Activated naive CD8-positive, alpha-beta T cell (primary cell): ENCODE measurements around the gene SPATA13.
"Not testable (repeated sequence)": the region's sequence is repeated elsewhere in the genome, so short reads cannot be mapped to it uniquely, and the experiment has no call there.

Source experiments
- H3K27ac Mint-ChIP-seq: one replicate; pipeline ENCODE4 v1.8.0; 2021; ENCODE audit warnings: mixed read lengths
- H3K27me3 Mint-ChIP-seq: one replicate; pipeline ENCODE4 v1.8.0; 2021; ENCODE audit warnings: mixed read lengths
- H3K36me3 Mint-ChIP-seq: one replicate; pipeline ENCODE4 v1.8.0; 2021; ENCODE audit warnings: mixed read lengths
- H3K4me1 Mint-ChIP-seq: one replicate; pipeline ENCODE4 v1.8.0; 2021; ENCODE audit warnings: low read depth, mixed read lengths
- H3K4me3 Mint-ChIP-seq: one replicate; pipeline ENCODE4 v1.8.0; 2021; ENCODE audit warnings: mild to moderate bottlenecking, mixed read lengths
- H3K9me3 Mint-ChIP-seq: one replicate; pipeline ENCODE4 v1.8.0; 2021; ENCODE audit warnings: low read depth, mixed read lengths

The SPATA13 gene

DNA sequence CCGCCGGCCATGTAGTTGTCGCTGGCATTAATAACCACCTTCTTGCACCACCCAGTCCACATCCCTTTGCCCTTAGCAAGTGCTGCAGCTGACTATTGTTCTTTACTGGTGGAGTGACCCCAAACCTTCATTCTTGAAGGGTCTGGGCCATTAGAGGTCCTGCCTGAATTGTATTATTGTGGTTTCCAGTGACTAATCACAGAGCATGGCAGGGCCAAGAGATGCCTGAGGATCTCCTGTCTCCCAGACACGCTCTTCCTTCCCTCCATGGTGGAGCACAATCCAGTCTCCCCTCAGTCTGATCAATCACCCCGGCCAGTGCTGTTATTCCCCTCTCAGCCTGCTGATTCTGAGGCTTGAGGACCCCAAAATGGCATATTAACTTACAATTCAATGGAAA is 187.9 kb downstream of the SPATA13 start:
- no peak overlapping the region for H3K27ac Mint-ChIP-seq
- H3K27me3 Mint-ChIP-seq, result no peaks in the 10 kb centered on the region
- H3K4me1 Mint-ChIP-seq, result no peaks in the 10 kb centered on the region

DNA sequence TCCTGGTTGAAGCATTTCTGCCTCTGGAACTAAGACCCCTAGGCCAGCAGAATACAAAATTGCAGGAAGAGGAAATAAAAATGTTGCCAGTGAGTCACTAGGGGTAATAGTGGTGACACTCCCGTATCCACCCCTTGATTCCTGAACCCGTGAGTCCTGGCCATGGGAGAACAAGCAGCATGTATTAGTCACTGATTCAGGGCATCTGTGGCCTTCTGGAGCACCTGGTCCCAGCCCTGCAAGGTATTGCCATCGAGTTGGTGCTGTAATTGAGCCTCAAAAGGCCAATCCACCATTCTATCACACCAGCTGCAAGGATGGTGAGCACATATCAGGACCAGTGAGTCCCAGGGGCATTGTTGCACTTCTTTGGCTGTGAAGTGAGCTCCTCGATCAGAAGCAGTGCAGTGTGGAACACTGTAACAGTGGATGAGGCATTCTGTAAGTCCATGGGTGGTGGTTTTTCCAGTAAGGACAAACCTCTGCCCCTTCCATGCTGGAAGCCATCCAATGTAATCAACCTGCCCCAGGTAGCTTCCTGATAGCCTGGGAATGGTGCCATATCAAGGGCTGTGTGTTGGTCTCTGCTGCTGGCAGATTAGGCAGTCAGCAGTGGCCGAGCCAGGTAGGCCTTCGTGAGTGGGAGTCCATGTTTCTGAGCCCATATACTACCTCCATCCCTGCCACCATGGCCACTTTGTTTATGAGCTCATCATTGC is 188.4 kb downstream of the SPATA13 start:
- H3K27me3 Mint-ChIP-seq, result no peaks in the 10 kb centered on the region
- H3K4me3 Mint-ChIP-seq, result no peak overlapping the region
- no peaks in the 10 kb centered on the region for H3K9me3 Mint-ChIP-seq
- no peaks in the 10 kb centered on the region for H3K36me3 Mint-ChIP-seq
- H3K27ac Mint-ChIP-seq, result no peak overlapping the region
- H3K4me1 Mint-ChIP-seq, result no peaks in the 10 kb centered on the region

More for the DNA sequence above, 187.9 kb downstream of the SPATA13 start:
- no peak overlapping the region for H3K4me3 Mint-ChIP-seq
- no peaks in the 10 kb centered on the region for H3K9me3 Mint-ChIP-seq
- H3K36me3 Mint-ChIP-seq, result no peaks in the 10 kb centered on the region

- H3K36me3 Mint-ChIP-seq, H3K27me3 Mint-ChIP-seq, H3K4me1 Mint-ChIP-seq, H3K4me3 Mint-ChIP-seq, H3K27ac Mint-ChIP-seq, H3K9me3 Mint-ChIP-seq: not testable (repeated sequence)
Measured at GRCh38 chr13:24349778-24350664, 189.5 kb downstream of the SPATA13 start.

GRCh38 chr13:24351423-24351822 is 190.9 kb downstream of the SPATA13 start:
- no peaks in the 10 kb centered on the region for H3K36me3 Mint-ChIP-seq
- H3K4me3 Mint-ChIP-seq, result no peak overlapping the region
- no peaks in the 10 kb centered on the region for H3K27me3 Mint-ChIP-seq
- H3K9me3 Mint-ChIP-seq, result no peaks in the 10 kb centered on the region
- H3K4me1 Mint-ChIP-seq, result no peaks in the 10 kb centered on the region
- H3K27ac Mint-ChIP-seq, result no peak overlapping the region

DNA sequence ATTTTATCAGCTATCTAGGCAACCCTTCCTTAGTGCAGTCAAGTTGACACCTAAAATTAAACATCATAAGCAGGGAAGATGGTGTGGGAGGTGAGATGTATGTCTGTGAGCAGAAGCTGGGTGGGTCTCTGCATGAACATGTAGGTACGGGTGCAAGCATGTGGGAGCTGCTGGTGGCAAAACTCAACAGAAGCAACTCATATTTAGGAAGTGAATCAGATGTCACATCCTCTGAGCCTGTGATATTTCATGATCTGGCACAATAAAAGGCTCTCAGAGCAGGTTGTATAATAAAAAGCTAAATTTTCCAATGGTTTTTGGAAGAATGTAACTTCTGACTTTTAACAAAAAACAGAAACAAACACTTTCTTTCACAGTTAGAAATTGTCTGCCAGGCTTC is 193.2 kb downstream of the SPATA13 start:
- Mint-ChIP-seq H3K27ac (no peak overlapping the region), H3K4me3 (no peak overlapping the region), H3K9me3 (no peaks in the 10 kb centered on the region), H3K27me3 (no peaks in the 10 kb centered on the region), H3K4me1 (no peaks in the 10 kb centered on the region), H3K36me3 (no peaks in the 10 kb centered on the region)

GRCh38 chr13:24355103-24355502 is 194.6 kb downstream of the SPATA13 start:
- H3K27me3 Mint-ChIP-seq, result no peaks in the 10 kb centered on the region
- no peaks in the 10 kb centered on the region for H3K9me3 Mint-ChIP-seq
- H3K36me3 Mint-ChIP-seq, result no peaks in the 10 kb centered on the region
- no peak overlapping the region for H3K4me3 Mint-ChIP-seq
- no peaks in the 10 kb centered on the region for H3K4me1 Mint-ChIP-seq
- H3K27ac Mint-ChIP-seq, result no peak overlapping the region

- H3K36me3 Mint-ChIP-seq, result no peaks in the 10 kb centered on the region
- no peaks in the 10 kb centered on the region for H3K9me3 Mint-ChIP-seq
- H3K4me1 Mint-ChIP-seq, result no peaks in the 10 kb centered on the region
- H3K27ac Mint-ChIP-seq, result no peak overlapping the region
- no peaks in the 10 kb centered on the region for H3K27me3 Mint-ChIP-seq
- H3K4me3 Mint-ChIP-seq, result no peak overlapping the region
Measured at GRCh38 chr13:24356270-24356669, 195.8 kb downstream of the SPATA13 start.
